SKM-1 (cell line): ENCODE results near the gene RPUSD1.

Experiments used
- DNase-seq: peaks from one replicate; lab custom pipeline; 2025; ENCODE audit not compliant: unreplicated experiment; lab: John Stamatoyannopoulos, UW

The RPUSD1 gene

GRCh38 chr16:799948-800833, 12.0 kb upstream of the RPUSD1 start, which contains the start of gene GNG13:
Gene GNG13 (minus strand): TSS chr16:800734. CDS start chr16:799077, 1,657 bp downstream.
- no peak for DNase-seq

- DNase-seq: no peak
These were observed 11.1 kb upstream of the RPUSD1 start for GRCh38 chr16:799111-799947.

GRCh38 chr16:798666-799065, 10.5 kb upstream of the RPUSD1 start:
- no peak for DNase-seq

- no peak for DNase-seq
These were observed 9.5 kb upstream of the RPUSD1 start for GRCh38 chr16:797686-798085.

- DNase-seq: no peak
These were observed 8.9 kb upstream of the RPUSD1 start for GRCh38 chr16:797120-797420.

GRCh38 chr16:796296-797119, 8.3 kb upstream of the RPUSD1 start:
- DNase-seq: no peak

GRCh38 chr16:795580-796229, 7.5 kb upstream of the RPUSD1 start:
- DNase-seq: no peak

- DNase-seq: no peak
These were observed 6.8 kb upstream of the RPUSD1 start for GRCh38 chr16:794853-795466.

- no peak for DNase-seq
These were observed 6.1 kb upstream of the RPUSD1 start for GRCh38 chr16:794091-794822.

- DNase-seq: no peak
These were observed 5.2 kb upstream of the RPUSD1 start for GRCh38 chr16:793414-793813.

GRCh38 chr16:792221-792995, 4.2 kb upstream of the RPUSD1 start:
- DNase-seq: no peak

GRCh38 chr16:791131-791530, 3.0 kb upstream of the RPUSD1 start:
- no peak for DNase-seq

GRCh38 chr16:790086-790485, 1.9 kb upstream of the RPUSD1 start:
- DNase-seq: no peak

GRCh38 chr16:789191-789850, 1.1 kb upstream of the RPUSD1 start:
- no peak for DNase-seq

GRCh38 chr16:788399-789126, 382 bp upstream of the RPUSD1 start, which contains the start of gene CHTF18:
Gene CHTF18 (plus strand): TSS chr16:788620. CDS start chr16:788685, 65 bp downstream.
- peak; percentile 78 for DNase-seq

- no peak for DNase-seq
These were observed 737 bp downstream of the RPUSD1 start for GRCh38 chr16:787321-787966.
